ENCODE results near the gene OTP. TPM values are rescaled to one million over a fixed set of nuclear protein-coding genes. Genes with fewer than 3 reads are reported as not detected.

Gene OTP
- 0.11 TPM in 1 of 2 replicates, not detected in the other for total RNA-seq (2022)
- percentile 10 among the genes with signal in this experiment for Bru-seq, nascent RNA
- BruChase-seq, experiment 1, labeled RNA remaining after a 2-hour chase, result percentile 7 among the genes with signal in this experiment
- percentile 7 among the genes with signal in this experiment for BruChase-seq, experiment 2, labeled RNA remaining after a 6-hour chase
- long read RNA-seq, partial matches to known transcripts, result 0 of 1 reads
- long read RNA-seq, other reads (novel, unspliced or antisense), result 1 of 1 reads

- POLR2A ChIA-PET, result no interaction called here
- Mint-ChIP-seq H3K4me1 (ENCODE audit: low read depth, unreplicated experiment) (peaks cover 17% of the 10 kb centered on the region), H3K4me3 (ENCODE audit: unreplicated experiment) (no peak within 1 kb of the TSS), H3K36me3 (ENCODE audit: insufficient read depth, unreplicated experiment) (no peaks in the 10 kb centered on the region), H3K27me3 (ENCODE audit: insufficient read depth, unreplicated experiment) (peaks cover 35% of the 10 kb centered on the region), H3K27ac (ENCODE audit: unreplicated experiment) (no peak within 1 kb of the TSS), H3K9me3 (ENCODE audit: unreplicated experiment) (no peaks in the 10 kb centered on the region)
- no peaks in the 10 kb centered on the region; the same call in 1 of the 2 replicates for H3K27me3 ChIP-seq (replicated peaks; ENCODE audit: control insufficient read depth, insufficient read depth, low read length)
- no peaks in the 10 kb centered on the region for H3K36me3 ChIP-seq (ENCODE audit: control insufficient read depth, insufficient read depth, low read length)
- CTCF ChIA-PET, result interaction anchor here (0.7 kb wide), 1 partner anchor 8 kb away, joined by 3 read pairs; no protein-coding TSS in a partner anchor
- no peak for DNase-seq
- no peaks in the 10 kb centered on the region for H3K9me3 ChIP-seq
- peaks cover 3% of the 10 kb centered on the region; the same call in 1 of the 2 replicates for H3K4me1 ChIP-seq
- H3K4me3 ChIP-seq (ENCODE audit: low read depth, low read length), result no peak within 1 kb of the TSS
- BruUV-seq (replicated peaks), result no TSS peak
- intact Hi-C loops (cut with micrococcal nuclease; ENCODE audit: unreplicated experiment), result no loop called here
- no peak for TF ChIP-seq CTCF (IDR thresholded peaks at IDR 0.05; ENCODE audit: insufficient read depth in 1 of 2, low read depth in 1 of 2, low read length in 1 of 2, severe bottlenecking in 1 of 2, unreplicated experiment in 1 of 2)
Observed at GRCh38 chr5:77637998-77638762, at the start of gene OTP. Gene OTP (minus strand): TSS chr5:77638713. CDS start chr5:77638549, 164 bp downstream.

GRCh38 chr5:77683171-77683732 lies 44.7 kb upstream of the OTP start:
- POLR2A ChIA-PET, result no interaction called here
- Mint-ChIP-seq H3K27me3 (ENCODE audit: insufficient read depth, unreplicated experiment) (no peaks in the 10 kb centered on the region), H3K36me3 (ENCODE audit: insufficient read depth, unreplicated experiment) (peaks cover 5% of the 10 kb centered on the region), H3K27ac (ENCODE audit: unreplicated experiment) (no peak overlapping the region), H3K4me3 (ENCODE audit: unreplicated experiment) (no peak overlapping the region), H3K4me1 (ENCODE audit: low read depth, unreplicated experiment) (no peaks in the 10 kb centered on the region), H3K9me3 (ENCODE audit: unreplicated experiment) (no peaks in the 10 kb centered on the region)
- no peaks in the 10 kb centered on the region for H3K27me3 ChIP-seq (replicated peaks; ENCODE audit: control insufficient read depth, insufficient read depth, low read length)
- BruUV-seq (replicated peaks), result no TSS peak
- TF ChIP-seq CTCF (IDR thresholded peaks at IDR 0.05; ENCODE audit: insufficient read depth in 1 of 2, low read depth in 1 of 2, low read length in 1 of 2, severe bottlenecking in 1 of 2, unreplicated experiment in 1 of 2), result no peak
- H3K4me3 ChIP-seq (ENCODE audit: low read depth, low read length), result no peak overlapping the region
- H3K9me3 ChIP-seq, result no peaks in the 10 kb centered on the region
- intact Hi-C loops (cut with micrococcal nuclease; ENCODE audit: unreplicated experiment), result no loop called here
- DNase-seq, result no peak
- no peaks in the 10 kb centered on the region for H3K4me1 ChIP-seq
- no peaks in the 10 kb centered on the region for H3K36me3 ChIP-seq (ENCODE audit: control insufficient read depth, insufficient read depth, low read length)
- CTCF ChIA-PET, result no interaction called here

- ChIA-PET CTCF (no interaction called here), POLR2A (no interaction called here)
- no peaks in the 10 kb centered on the region for H3K36me3 Mint-ChIP-seq (ENCODE audit: insufficient read depth, unreplicated experiment)
- Histone ChIP-seq H3K36me3 (ENCODE audit: control insufficient read depth, insufficient read depth, low read length) (no peaks in the 10 kb centered on the region), H3K27me3 (replicated peaks; ENCODE audit: control insufficient read depth, insufficient read depth, low read length) (no peaks in the 10 kb centered on the region), H3K4me3 (ENCODE audit: low read depth, low read length) (no peak overlapping the region), H3K4me1 (no peaks in the 10 kb centered on the region), H3K9me3 (peaks cover 3% of the 10 kb centered on the region; the same call in 1 of the 2 replicates)
- BruUV-seq (replicated peaks), result no TSS peak
- intact Hi-C loops (cut with micrococcal nuclease; ENCODE audit: unreplicated experiment), result no loop called here
- H3K9me3 Mint-ChIP-seq (ENCODE audit: unreplicated experiment), result peaks cover 13% of the 10 kb centered on the region
- H3K27me3 Mint-ChIP-seq (ENCODE audit: insufficient read depth, unreplicated experiment), result peaks cover 8% of the 10 kb centered on the region
- DNase-seq, result no peak
- no peak overlapping the region for H3K4me3 Mint-ChIP-seq (ENCODE audit: unreplicated experiment)
- no peak overlapping the region for H3K27ac Mint-ChIP-seq (ENCODE audit: unreplicated experiment)
- TF ChIP-seq CTCF (IDR thresholded peaks at IDR 0.05; ENCODE audit: insufficient read depth in 1 of 2, low read depth in 1 of 2, low read length in 1 of 2, severe bottlenecking in 1 of 2, unreplicated experiment in 1 of 2), result no peak
- H3K4me1 Mint-ChIP-seq (ENCODE audit: low read depth, unreplicated experiment), result no peaks in the 10 kb centered on the region
Observed at GRCh38 chr5:77670526-77670925, 32.0 kb upstream of the OTP start.
